Upper lobe of right lung (tissue), 1 donor: ENCODE data around the gene PLD5. TPM values are rescaled to one million over a fixed set of nuclear protein-coding genes. Genes with fewer than 3 reads are reported as not detected.

Experiments used
- ATAC-seq: fragments of 200-7000 bp; cut with Tn5 transposase; one replicate; pipeline ENCODE4 v1.9.1; 2020; ENCODE audit warnings: mild to moderate bottlenecking, moderate library complexity
- DNase-seq: peaks from one replicate; pipeline ENCODE4 v3.0.0-alpha.2; 2020
- H3K27ac ChIP-seq: fragments of 200-600 bp; one replicate; pipeline ENCODE4 v1.8.0; 2022
- H3K27me3 ChIP-seq: fragments of 200-600 bp; one replicate; pipeline ENCODE4 v1.8.0; 2022; ENCODE audit warnings: mild to moderate bottlenecking
- H3K36me3 ChIP-seq: fragments of 200-600 bp; one replicate; pipeline ENCODE4 v1.8.0; 2022
- H3K4me1 ChIP-seq: fragments of 200-600 bp; one replicate; pipeline ENCODE4 v1.8.0; 2022
- H3K4me3 ChIP-seq: fragments of 200-600 bp; one replicate; pipeline ENCODE4 v1.8.0; 2022; ENCODE audit warnings: mild to moderate bottlenecking
- H3K9me3 ChIP-seq: fragments of 200-600 bp; one replicate; pipeline ENCODE4 v1.8.0; 2022
- CTCF ChIP-seq: fragments of 200-600 bp; IDR thresholded peaks from one replicate; pipeline ENCODE4 v1.8.0; 2022; ENCODE audit warnings: antibody characterized with exemption
- intact Hi-C: fragments of 100-400 bp; cut with DNase I; formaldehyde crosslinking; loops from one replicate; pipeline ENCODE4 v1.11.0; 2022
- total RNA-seq: library from RNA; stranded (reverse); fragmentation: NEBNext Ultra II Directional; extraction: Animal tissue kit (Norgen Biotek cat#: 25700); gene quantifications from one replicate; pipeline ENCODE4 v1.2.1, GENCODE V29; 2021
- donor health status: DM: no; HTN: yes; CAD: no; lungs with severe emphysema.

PLD5 gene
- total RNA-seq, 1 donor from 2014 or later, result 0.87 TPM

- intact Hi-C loops, result no loop called here
- Histone ChIP-seq H3K9me3 (no peaks in the 10 kb centered on the region), H3K27me3 (peaks cover 9% of the 10 kb centered on the region), H3K4me1 (no peaks in the 10 kb centered on the region), H3K4me3 (no peak overlapping the region), H3K36me3 (no peaks in the 10 kb centered on the region), H3K27ac (no peak overlapping the region)
- DNase-seq (no peak), ATAC-seq (no peak)
- no peak for TF ChIP-seq CTCF
Observed at GRCh38 chr1:242448910-242449645, 75.4 kb downstream of the PLD5 start.

GRCh38 chr1:242447689-242448088 is 76.8 kb downstream of the PLD5 start:
- DNase-seq (no peak), ATAC-seq (no peak)
- Histone ChIP-seq H3K4me3 (no peak overlapping the region), H3K27ac (no peak overlapping the region), H3K4me1 (no peaks in the 10 kb centered on the region), H3K9me3 (no peaks in the 10 kb centered on the region), H3K36me3 (no peaks in the 10 kb centered on the region), H3K27me3 (peaks cover 9% of the 10 kb centered on the region)
- intact Hi-C loops, result no loop called here
- TF ChIP-seq CTCF, result no peak

- intact Hi-C loops, result no loop called here
- no peaks in the 10 kb centered on the region for H3K9me3 ChIP-seq
- ATAC-seq (no peak), DNase-seq (no peak)
- H3K27ac ChIP-seq, result no peak overlapping the region
- no peaks in the 10 kb centered on the region for H3K4me1 ChIP-seq
- H3K36me3 ChIP-seq, result no peaks in the 10 kb centered on the region
- no peak overlapping the region for H3K4me3 ChIP-seq
- no peak for TF ChIP-seq CTCF
- H3K27me3 ChIP-seq, result no peaks in the 10 kb centered on the region
Observed at GRCh38 chr1:242440757-242441156, 83.7 kb downstream of the PLD5 start.

- DNase-seq, result no peak
Observed at GRCh38 chr1:242435200-242435599, 89.3 kb downstream of the PLD5 start.

GRCh38 chr1:242432491-242433095 is 91.9 kb downstream of the PLD5 start:
- H3K4me1 ChIP-seq, result no peaks in the 10 kb centered on the region
- intact Hi-C loops, result no loop called here

More at GRCh38 chr1:242435200-242435599, 89.3 kb downstream of the PLD5 start:
- Histone ChIP-seq H3K4me3 (no peak overlapping the region), H3K4me1 (no peaks in the 10 kb centered on the region), H3K9me3 (no peaks in the 10 kb centered on the region), H3K36me3 (no peaks in the 10 kb centered on the region), H3K27me3 (no peaks in the 10 kb centered on the region), H3K27ac (no peak overlapping the region)
- no peak for ATAC-seq
- no peak for TF ChIP-seq CTCF
- intact Hi-C loops, result no loop called here

More at GRCh38 chr1:242432491-242433095, 91.9 kb downstream of the PLD5 start:
- DNase-seq, result no peak
- no peak for TF ChIP-seq CTCF
- no peak overlapping the region for H3K4me3 ChIP-seq
- ATAC-seq, result no peak
- no peak overlapping the region for H3K27ac ChIP-seq
- no peaks in the 10 kb centered on the region for H3K27me3 ChIP-seq
- no peaks in the 10 kb centered on the region for H3K36me3 ChIP-seq
- H3K9me3 ChIP-seq, result no peaks in the 10 kb centered on the region
